Posterior vena cava (tissue), 2 donors: Measurements from ENCODE around the gene CDKN2B-AS1. TPM values are rescaled to one million over a fixed set of nuclear protein-coding genes. Genes with fewer than 3 reads are reported as not detected.

Experiments
- DNase-seq: peaks from one replicate; pipeline ENCODE4 v3.0.0-alpha.2; 2020; ENCODE audit warnings: low spot score
- intact Hi-C, 2 donors: fragments of 100-400 bp; cut with DNase I; formaldehyde crosslinking; loops; one replicate each; pipeline versions ENCODE4 v1.14.1 to v1.14.2; 2022 to 2023
- total RNA-seq, 2 donors: library from RNA; stranded (reverse); fragmentation: NEBNext Ultra II Directional; extraction: Animal tissue kit (Norgen Biotek cat#: 25700); gene quantifications; one replicate each; pipeline ENCODE4 v1.2.1, GENCODE V29; 2021
- donor health status: DM: yes; HTN: yes; CAD: no.
- donor health status: DM: yes; HTN: yes; CAD: no.

Gene CDKN2B-AS1
- total RNA-seq, 2 donors from 2014 or later = 0.65 to 1.00 TPM

- no peak for DNase-seq
- intact Hi-C loops = no loop called here
Observed at GRCh38 chr9:22134390-22134789, 139.8 kb downstream of the CDKN2B-AS1 start.

- DNase-seq = no peak
- intact Hi-C loops = no loop called here
Observed at GRCh38 chr9:22136461-22137096, 142.0 kb downstream of the CDKN2B-AS1 start.

DNA sequence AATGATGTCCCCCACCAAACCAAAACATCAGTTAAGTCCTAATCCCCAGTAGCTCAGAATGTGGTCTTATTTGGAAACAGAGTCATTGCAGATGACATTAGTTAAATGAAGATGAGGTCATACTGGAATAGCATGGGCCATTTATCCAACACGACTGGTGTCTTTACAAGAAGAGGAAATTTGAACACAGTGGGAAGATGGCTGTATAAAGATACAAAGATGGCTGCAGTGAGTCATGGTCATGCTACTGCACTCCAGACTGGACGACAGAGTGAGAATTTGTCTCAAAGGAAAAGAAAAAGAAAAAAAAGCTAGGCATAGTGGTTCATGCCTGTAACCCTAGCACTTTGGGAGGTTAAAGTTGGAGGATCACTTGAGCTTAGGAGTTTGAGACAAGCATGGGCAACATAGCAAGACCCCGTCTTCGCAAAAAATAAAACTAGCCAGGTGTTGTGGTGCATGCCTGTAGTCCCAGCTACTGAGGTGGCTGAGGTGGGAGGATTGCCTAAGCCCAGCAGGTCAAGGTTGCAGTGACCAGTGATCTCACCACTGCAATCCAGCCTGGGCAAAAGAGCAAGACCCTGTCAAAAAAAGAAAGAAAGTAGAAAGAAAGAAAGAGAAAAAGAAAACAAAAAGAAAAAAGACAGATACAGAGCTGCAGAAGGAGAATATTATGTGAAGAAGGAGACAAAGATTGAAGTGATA, 144.5 kb downstream of the CDKN2B-AS1 start:
- no peak for DNase-seq
- intact Hi-C loops = no loop called here

DNA sequence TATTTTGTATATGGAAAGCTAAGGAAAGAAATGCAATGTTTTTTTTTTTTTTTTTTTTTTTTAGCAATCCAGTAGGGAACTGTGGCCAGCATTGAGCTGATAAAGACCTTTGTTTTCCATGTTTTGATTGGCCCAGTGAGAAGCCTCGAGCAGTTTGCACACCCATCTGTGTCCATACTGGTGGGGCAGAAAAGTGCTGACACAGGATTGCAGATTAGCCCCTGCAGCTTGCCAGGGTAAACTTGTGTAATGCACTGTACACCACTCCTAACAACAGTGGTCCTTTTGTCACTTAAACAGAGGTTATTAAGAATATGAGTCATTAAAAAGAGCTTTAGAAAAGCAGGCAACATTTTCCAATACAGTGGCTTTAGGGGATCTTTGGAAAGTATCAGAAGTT, 147.3 kb downstream of the CDKN2B-AS1 start:
- DNase-seq = no peak
- intact Hi-C loops = no loop called here

DNA sequence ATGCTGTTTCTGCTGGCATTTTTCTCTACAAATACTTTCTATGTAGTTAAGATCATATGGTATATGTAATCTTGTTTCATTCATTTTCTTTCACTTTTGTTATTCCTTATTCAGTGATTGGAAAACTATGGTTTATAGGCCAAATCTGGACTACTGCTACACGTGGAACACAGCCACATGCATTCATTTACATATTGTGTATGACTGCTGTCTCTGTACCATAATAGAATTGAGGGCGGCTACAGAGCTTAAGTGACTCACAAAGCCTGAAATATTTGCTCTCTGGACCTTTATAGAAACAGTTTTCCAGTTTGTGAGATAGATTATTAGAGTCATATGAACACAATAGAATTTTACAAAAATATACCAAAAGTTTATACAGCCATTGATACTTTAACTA, 148.1 kb downstream of the CDKN2B-AS1 start:
- intact Hi-C loops = no loop called here
- no peak for DNase-seq

DNA sequence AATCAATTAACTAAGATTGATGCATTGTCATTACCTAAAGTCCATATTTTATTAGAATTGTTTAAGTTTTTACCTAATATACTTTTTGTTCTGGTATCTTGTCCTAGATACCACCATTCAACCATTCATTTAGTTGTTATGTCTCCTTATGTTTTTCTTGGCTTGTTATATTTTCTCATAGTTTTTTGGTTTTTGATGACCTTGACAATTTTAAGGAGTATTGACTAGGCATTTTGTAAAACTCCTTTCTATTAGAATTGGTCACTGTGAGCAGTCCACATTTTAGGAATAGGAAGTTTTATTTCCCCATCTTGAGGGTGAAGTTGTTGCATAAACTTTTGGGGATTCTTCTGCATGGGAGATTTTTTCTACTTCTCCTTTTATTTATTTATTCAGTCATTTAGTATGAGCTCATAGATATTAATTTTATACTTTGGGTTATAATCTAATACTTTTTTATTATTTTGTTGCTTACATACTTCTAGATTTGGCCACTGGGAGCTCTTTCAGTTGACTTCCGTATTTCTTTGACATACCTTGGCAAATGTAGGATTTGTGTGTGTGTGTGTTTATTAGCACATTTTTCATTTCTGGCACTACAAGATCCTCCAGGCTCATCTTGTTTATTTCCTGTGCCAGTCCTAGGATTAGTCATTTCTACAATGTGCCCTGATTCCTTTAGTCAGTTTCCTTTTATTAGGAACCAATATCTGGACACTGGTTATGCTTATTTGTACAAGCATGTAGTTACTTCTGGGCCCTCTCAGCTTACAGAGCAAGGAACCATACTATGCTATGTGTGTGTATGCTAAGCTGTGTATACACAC, 149.4 kb downstream of the CDKN2B-AS1 start:
- no peak for DNase-seq
- intact Hi-C loops = no loop called here

DNA sequence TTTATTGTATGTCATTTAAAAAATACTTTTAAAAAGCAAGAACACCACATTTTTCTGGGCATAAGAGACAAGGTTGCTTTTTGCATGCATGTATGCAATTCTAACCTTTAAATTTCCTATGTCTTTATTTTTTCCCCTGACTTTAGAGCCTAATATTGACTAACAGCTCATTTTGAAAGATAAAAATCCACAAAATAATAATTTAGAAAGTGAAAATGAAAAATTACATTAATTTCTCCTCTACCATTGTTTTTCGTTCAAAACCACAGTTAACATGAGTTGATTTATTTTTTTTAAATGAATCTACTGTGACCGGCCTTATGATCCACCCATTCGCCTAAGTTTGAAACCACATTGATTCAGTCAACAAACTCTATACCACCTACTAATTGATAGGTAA, 152.0 kb downstream of the CDKN2B-AS1 start:
- intact Hi-C loops = no loop called here
- DNase-seq = no peak

- intact Hi-C loops = no loop called here
- DNase-seq = no peak
Observed at GRCh38 chr9:22147813-22148527, 153.4 kb downstream of the CDKN2B-AS1 start.

DNA sequence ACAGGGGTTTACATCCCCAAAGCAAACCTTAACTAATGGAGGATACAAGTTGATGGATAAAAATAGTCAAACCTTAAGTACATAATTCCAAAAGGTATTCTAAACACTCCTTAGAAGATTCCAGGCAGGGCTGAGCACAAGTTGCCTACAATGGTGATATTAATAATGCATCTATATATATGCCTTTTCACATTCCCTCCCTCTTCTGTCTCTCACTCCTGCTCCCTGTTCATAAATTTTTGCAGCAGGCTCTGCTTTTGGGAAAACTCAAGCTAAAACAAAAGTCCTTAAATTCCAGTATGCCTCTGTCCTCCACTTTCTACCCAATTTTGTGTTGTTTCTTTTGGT, 153.9 kb downstream of the CDKN2B-AS1 start:
- intact Hi-C loops = no loop called here
- DNase-seq = no peak

DNA sequence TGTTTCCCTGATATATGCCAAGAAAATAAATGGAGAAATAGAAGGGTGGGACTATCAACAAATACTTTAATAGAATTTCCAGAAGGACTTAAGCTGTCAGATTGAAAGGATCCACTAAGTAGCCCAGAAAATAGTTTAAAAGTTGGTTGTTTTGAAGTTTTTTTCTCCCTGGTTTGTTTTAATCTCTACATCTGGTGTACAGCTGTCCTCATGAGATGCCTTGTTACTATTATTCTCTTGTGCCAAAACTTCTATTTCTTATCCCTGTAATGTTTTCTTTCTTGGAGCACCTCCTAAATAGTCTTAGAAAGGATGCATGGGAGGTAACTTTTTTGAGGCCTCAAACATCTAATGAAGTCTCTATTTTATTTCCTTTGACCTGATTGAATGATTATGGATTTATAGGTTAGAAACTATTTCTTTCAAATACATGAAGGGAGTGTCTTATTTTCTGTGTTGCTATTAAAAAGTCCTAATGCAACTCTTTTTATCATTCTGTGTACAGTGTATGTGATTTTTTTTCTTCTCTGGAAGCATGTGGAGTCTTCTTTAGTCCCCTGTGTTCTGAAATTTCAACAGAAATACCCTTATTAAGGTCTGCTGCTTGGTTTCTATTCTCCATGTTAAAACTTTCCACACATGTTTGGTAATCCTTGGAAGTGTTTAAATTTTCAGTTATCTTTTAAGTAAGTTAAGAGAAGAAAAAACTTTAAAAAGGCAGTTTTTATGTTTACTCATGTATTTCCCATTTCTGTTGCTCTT, 154.5 kb downstream of the CDKN2B-AS1 start:
- intact Hi-C loops = no loop called here
- no peak for DNase-seq

- DNase-seq = no peak
- intact Hi-C loops = no loop called here
Observed at GRCh38 chr9:22154064-22154463, 159.5 kb downstream of the CDKN2B-AS1 start.

- intact Hi-C loops = loop anchor here in 1 of 2 donors (5.0 kb wide), 1 partner anchor 429 kb away; no protein-coding TSS in a partner anchor
- no peak for DNase-seq
Observed at GRCh38 chr9:22156586-22156985, 162.0 kb downstream of the CDKN2B-AS1 start.

- intact Hi-C loops = loop anchor here in 1 of 2 donors (5.0 kb wide), 1 partner anchor 430 kb away; no protein-coding TSS in a partner anchor
- no peak for DNase-seq
Observed at GRCh38 chr9:22157276-22157675, 162.7 kb downstream of the CDKN2B-AS1 start.

- DNase-seq = no peak
- intact Hi-C loops = loop anchor here in 1 of 2 donors (5.0 kb wide), 1 partner anchor 431 kb away; no protein-coding TSS in a partner anchor
Observed at GRCh38 chr9:22157828-22158227, 163.2 kb downstream of the CDKN2B-AS1 start.

DNA sequence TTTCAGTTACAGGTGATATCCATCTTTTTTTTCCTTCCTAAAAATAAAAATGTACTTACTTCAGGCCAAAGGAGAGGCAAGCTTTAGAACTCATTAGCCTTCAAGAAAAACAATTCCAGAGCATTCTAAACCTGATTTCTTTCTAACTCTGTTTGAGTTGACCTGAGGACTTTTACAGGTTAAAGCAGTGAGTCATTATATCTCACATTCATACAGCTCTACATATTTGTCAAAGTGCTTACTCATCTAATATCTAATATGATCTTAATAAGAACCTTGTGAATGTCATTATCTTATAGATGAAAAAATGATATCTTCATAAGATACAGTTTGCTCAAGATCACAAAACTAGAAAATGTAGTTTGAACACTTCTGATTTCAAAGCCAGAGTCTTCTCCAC, 163.7 kb downstream of the CDKN2B-AS1 start:
- intact Hi-C loops = loop anchor here in 1 of 2 donors (5.0 kb wide), 1 partner anchor 431 kb away; no protein-coding TSS in a partner anchor
- DNase-seq = no peak

GRCh38 chr9:22158927-22159346, 164.3 kb downstream of the CDKN2B-AS1 start:
- DNase-seq = no peak
- intact Hi-C loops = loop anchor here in 1 of 2 donors (5.0 kb wide), 1 partner anchor 432 kb away; no protein-coding TSS in a partner anchor

- DNase-seq = no peak
- intact Hi-C loops = loop anchor here in 1 of 2 donors (5.0 kb wide), 1 partner anchor 432 kb away; no protein-coding TSS in a partner anchor
Observed at GRCh38 chr9:22159586-22159985, 165.0 kb downstream of the CDKN2B-AS1 start.

- DNase-seq = no peak
- intact Hi-C loops = no loop called here
Observed at GRCh38 chr9:22160221-22160620, 165.6 kb downstream of the CDKN2B-AS1 start.

GRCh38 chr9:22165144-22165543, 170.6 kb downstream of the CDKN2B-AS1 start:
- intact Hi-C loops = no loop called here
- DNase-seq = no peak
